Stimulated activated CD4-positive, alpha-beta T cell treated with anti-CD3 and anti-CD28 coated beads, Interleukin-1b, Interleukin-23, amount 100 ng/mL, for 48 hours (primary cell): ENCODE data around the gene IMMP2L.
"Not testable (repeated sequence)": the region's sequence is repeated elsewhere in the genome, so short reads cannot be mapped to it uniquely, and the experiment has no call there.

ENCODE experiments used
- DNase-seq: peaks from one replicate; pipeline ENCODE4 v3.0.0-alpha.2; 2020

IMMP2L gene

DNA sequence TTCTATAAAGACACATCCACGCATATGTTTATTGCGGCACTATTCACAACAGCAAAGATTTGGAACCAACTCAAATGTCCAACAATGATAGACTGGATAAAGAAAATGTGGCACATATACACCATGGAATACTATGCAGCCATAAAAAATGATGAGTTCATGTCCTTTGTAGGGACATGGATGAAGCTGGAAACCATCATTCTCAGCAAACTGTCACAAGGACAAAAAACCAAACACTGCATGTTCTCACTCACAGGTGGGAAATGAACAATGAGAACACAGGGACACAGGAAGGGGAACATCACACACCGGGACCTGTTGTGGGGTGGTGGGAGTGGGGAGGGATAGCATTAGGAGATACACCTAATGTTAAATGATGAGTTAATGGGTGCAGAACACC is 238.6 kb downstream of the IMMP2L start:
- DNase-seq: not testable (repeated sequence)

DNA sequence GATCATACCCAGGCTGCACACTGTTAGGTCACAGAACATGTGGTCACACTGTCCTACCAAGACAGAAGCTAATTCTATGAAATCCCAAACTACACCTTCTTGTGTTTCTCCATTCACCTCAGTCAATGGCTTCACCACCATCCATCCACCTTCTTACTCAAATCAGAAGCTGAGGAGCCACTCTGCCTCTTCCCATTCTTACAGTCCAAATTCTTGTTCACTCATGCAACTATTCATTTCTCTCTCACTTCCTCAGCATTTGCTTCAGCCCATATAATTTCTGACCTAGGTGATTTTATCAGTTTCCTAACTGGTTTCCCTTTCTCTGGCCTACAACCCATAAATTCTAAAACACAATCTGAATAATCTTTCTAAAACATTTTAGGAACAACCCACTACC is 242.2 kb downstream of the IMMP2L start:
- DNase-seq: no peak

DNA sequence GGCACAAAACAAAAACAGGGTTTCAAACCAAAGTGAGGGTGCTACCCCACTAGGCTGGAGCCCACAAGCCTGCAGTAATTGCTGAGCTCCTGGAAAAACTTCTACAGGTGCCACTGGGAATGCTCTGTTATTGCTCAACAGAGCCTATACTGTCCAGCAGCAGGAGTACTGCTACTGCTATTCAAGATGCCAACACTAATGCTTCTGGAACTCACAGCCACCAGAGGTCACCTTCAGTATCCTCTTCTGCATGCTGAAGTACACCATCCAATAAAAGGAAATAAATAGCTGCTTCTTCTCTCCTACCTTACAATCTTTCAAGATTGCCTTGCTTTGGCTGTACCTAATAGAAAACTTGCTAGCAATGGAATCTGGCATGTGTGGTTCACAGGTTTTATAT is 249.3 kb downstream of the IMMP2L start:
- no peak for DNase-seq

DNA sequence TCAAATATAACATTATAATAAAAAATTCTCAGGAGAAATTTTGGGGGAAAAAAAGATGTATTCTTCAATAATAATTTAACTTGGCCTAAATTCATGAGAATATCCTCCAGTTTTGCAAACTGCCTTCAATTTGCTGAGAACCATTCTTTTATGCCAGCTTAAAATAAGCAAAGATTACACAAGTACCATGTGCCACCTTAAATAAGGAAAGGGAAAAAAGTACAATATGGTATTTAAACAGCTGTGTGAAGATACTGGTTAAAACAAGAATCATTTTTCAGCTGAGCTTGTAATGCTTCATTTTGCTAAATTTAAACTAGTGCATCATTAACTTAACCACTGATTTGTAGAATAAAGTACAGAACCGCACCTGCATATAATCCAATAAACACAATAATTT is 253.6 kb downstream of the IMMP2L start:
- DNase-seq: no peak

DNA sequence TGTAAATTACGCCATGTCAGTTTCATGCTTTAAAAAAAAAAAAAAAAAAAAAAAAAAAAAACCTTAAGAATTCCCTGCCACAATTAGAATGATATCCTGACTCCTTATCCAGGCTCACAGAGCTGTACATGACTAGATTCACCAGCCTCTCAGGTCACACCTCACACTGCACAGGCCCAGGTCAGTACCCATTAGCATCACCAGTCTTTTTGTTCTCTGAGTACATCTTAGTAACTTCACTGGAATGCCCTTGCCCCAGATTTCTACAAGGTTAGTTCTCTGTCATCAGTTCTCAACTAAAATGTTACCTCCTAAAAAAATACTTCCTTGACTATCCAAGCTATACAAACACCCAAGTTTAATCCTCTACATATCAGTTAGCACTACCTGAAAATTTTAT is 260.4 kb downstream of the IMMP2L start:
- DNase-seq: no peak

DNA sequence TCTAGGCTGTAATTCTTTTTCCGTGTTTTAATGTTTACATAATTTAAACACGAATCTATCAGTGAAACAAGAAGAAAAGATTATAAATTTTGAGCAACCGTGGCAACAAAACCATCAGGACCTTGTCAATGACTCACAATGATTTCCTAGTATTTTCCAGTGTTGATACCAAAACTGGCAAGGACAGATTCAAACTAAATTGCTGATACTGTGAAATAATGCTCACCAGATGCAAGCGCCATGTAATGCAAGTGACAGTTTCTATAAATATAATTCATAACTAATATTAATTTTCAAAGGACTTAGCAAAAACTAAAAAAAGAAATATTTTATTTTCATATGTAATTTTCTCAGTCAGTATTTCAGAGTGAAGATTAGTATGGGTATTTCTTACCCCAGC is 267.8 kb downstream of the IMMP2L start:
- no peak for DNase-seq

DNA sequence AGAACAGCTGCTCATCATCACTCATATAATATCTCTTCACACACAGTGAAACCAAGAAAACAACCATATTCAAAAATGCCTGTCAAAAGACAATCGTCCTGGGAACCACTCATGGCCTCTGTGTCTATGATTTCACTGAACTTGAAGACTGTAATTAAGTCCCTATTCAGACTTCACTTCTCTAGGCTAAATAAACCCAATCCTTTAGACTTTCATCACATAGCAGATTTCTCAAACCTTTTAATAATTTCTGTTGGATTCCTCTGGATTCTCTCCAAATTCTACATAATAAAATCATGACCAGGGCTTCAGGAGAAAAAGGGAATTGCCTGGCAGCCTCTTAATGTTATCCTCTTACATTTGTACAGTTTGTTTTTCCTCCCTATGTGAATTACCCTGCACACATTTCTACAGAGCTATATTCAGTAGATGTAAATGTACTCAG is 270.2 kb downstream of the IMMP2L start:
- DNase-seq: no peak

DNA sequence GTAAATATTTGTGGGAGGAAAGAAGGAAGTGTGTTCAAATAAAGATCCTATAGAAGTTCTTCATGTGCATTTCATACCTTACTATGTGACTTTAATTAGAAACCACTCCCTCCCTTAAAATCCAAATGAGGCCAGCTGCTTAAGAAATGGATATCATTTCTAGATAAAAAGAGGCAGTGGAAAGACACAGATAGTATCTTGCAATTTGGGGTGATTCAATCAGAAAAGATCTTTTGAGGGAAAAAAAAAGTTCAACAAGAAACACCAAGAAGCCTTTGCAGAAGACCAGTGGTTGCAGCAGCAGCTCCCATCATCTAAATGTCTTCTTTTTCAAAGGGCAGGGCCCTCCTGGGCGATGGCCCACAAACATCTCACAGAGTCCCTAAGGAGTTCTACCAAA is 271.3 kb downstream of the IMMP2L start:
- DNase-seq: no peak

DNA sequence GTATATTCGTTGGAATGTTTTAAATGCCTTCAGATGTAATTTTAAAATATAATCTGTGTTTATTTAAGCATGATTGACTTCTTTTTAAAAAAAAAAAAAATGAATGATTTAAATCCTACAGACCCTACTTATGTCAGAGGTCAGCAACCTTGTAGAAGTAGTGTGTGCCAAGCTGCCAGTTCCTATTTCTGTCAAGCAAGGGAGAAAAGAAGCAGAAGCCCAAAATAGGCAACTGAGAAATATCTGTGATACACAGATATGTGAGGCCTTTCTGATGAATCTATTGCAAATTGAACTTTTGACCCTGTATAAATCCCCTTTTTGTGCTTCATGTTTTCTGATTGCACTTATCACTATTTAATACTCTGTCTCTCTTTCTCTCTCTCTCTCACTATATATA is 271.9 kb downstream of the IMMP2L start:
- no peak for DNase-seq

DNA sequence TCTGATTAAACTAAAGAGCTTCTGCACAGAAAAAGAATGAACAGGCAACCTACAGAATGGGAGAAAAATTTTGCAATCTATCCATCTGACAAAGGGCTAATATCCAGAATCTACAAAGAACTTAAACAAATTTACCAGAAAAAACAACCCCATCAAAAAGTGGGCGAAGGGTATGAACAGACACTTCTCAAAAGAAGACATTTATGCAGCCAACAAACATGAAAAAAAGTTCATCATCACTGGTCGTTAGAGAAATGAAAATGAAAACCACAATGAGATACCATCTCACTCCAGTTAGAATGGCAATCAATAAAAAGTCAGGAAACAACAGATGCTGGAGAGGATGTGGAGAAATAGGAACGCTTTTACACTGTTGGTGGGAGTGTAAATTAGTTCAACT is 273.9 kb downstream of the IMMP2L start:
- DNase-seq: not testable (repeated sequence)

DNA sequence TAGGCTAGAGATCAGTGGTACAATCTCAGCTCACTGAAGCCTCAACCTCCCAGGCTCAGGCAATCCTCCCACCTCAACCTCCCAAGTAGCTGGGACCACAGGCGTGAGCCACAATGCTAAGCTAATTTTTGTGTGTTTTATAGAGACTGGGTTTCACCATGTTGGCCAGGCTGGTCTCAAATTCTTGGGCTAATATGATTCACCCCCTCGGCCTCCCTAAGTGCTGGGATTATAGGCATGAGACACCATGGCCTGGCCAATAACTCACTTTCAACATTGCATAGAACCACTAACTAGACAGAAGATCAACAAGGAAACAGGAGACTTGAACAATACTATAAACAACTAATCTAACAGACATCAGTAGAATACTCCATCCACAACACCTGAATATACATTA is 279.7 kb downstream of the IMMP2L start:
- no peak for DNase-seq

DNA sequence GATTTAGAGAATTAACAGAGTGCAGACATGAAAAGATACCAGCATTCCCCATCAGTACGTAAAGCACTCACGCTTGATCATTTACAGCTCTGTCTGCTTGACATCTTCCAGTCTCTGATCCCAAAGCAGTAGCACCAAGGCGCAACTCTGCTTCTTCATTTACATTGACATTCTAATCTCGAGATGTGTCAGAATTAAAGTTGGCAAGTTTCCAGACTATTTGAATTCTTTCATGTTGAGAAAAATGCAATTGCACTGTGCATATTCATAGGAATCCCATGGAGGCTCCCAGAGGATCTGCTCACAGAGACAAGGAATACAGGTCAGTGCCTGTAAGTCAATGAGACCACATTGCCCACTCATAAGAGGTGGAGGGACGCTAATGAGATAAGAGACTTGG is 287.4 kb downstream of the IMMP2L start:
- no peak for DNase-seq

DNA sequence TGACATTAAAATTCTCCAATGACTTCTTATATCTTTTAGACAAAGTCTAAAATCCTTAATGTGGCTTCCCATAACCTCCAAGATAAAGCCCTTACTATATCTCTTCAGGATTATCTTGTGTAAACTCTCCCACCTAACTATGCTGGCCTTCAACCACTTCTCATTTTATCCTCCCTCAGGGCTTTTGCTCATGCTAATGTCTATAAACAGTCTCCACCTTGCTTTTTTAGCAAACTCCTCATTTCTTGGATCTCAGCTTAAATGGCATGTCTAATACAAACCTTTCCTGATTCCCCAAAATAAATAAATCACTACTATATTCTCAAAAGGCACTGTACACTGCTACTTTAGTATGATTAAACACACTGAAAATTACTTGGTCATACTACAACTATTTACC is 290.2 kb downstream of the IMMP2L start:
- no peak for DNase-seq

DNA sequence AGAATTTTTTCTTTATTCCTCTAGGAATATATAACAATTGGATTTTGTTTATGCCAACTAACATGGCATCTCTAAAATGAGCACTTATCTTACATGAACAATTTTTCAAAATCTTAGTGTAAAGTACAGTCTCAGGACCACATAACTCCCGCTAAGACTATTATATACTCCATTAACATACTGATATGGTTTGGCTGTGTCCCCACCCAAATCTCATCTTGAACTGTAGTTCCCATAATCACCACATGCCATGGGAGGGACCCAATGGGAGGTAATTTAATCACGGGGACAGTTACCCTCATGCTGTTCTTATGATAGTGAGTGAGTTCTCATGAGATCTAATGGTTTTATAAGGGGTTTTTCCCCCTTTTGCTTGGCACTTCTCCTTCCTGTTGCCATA is 291.5 kb downstream of the IMMP2L start:
- DNase-seq: not testable (repeated sequence)

DNA sequence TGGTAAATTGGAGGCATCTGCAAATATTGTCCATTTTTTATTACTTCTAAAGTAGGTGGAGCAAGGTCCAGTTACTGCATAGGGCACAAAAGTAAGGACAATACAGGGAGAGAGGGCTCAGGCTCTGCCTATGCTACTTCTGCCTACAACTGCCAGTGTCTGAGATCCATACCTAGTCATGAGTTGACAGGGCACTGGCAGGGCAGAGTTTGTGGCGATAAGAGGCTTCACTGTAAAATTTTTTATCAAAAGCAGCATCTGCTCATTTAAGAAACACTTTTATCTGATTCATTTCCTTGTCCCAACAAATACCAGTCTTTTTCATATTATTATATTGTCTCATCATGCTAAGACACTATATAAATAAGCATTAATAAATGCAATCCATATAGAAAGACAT is 293.4 kb downstream of the IMMP2L start:
- no peak for DNase-seq

DNA sequence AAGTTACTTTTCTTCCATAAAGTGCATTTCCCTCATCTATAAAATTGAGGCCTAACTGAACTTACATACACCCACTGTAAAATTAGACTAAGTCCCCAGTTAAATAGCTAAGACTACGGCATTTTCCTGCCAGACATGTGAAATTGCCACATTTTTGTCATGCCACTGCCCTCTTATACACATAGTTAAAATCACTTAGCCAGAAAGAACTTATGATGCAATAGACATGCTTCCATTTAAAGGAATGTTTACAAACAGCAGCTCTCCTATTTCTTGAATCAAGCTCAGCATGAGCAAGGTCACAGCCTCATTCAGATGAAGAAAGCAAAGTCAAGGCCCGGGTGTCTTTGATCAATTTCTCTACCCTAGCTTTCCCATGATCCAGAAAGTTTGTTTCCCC is 295.7 kb downstream of the IMMP2L start:
- no peak for DNase-seq

DNA sequence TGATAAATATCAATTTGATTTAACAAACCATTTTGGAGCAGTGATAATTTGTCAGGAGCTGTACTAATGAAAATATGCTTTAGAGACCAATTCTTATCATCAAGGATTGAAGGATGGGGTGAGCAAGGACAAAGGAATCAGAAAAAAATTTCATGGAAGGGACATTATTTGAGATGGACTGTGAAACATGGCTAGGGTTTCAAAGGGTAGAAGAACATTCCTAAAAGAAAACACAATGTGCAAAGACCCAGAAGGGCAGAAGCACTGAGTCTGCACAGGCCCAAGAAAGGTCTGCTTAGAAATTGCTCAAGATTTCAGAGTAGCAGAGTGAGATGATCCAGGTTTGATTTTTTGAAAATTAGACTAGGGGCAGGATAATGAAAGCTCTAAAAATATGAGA is 296.9 kb downstream of the IMMP2L start:
- no peak for DNase-seq

DNA sequence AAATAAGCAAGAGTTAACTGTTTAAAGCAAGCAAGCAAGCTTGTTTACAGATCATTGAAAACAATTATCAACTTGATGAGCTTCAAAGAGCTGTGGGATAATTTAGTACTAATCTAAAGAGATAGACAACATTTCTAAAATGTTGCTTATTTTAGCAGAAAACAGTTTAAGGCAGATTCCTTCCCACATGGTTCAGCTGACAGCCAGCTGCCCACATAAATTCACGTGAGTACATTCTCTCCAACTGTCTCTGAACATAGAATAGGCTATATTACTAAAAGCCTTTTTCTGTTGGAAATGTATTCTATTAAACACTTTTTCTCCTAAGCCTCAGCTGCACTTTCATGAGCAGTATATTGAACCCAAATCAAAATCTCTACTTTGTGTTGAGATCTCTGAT is 297.3 kb downstream of the IMMP2L start:
- DNase-seq: no peak

DNA sequence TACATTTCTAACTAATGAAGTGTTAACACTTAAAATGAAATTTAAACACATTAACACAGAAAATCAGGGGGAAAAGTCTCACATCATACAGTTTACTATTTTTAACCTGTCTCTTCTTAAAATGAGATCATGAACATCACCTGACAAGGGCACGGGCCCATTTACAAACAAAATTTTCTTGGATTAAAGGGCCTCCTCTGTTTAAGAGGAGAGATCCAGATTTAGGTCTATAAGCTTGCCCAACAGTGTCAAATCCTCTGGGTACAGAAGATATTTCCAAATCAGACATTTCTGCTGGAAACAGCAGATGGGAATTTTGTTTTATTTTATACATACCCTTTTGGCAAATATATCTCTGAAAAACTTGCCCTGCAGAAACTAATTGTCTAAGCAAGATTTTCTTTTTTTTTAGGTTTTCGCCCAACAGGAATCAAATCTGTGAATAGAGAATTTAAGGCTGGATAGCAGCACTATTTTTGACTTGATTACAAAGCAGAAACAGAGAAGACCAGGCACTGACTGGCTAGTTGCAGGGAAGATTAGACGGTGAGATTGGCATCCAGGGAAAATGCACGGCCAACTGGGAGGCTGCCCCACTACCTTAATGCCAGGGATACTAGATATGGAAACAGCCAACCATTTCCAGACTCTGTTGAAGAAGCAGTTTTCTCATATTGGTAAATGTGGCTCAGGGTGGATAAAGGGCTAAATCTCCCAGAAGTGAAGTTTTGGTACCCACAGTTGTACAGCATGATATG is 298.0 kb downstream of the IMMP2L start:
- DNase-seq: no peak

DNA sequence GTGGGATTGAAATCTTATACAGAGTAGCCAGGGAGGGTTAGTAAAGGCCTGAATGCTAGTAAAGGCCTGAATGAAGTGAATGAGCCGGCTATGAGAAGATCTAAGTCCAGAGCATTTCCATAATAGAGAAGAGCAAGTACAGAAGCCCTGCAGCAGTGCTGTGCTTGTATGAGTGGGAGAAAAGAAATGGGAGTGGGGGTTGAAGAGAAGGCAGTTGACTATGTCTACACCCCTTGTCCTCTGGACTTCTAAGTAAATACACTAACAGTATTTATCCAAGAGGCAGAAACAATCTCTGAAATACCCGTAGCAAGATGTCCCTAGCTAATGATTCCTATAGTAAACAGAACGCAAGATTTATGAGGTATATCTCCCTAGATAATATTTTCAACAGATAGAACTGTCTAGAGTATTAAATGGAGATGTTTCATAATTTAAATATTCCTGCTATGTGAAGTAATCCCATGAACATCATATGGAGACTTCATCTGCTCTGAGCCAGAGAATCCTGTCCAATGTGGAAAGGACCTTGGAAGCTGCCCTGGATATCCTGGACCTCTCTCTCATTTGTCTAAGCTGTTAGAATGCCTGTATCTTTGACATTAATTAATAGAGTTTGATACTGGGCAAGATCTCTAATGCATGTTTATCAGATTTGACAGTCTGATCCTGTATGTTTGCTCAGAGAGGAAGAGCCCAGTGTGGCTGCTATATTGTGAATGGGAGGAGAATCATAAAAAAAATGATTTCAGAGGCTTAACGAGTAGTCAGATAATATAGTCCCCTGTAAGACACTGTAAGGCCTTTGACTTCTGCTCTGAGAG is 299.8 kb downstream of the IMMP2L start:
- DNase-seq: no peak

DNA sequence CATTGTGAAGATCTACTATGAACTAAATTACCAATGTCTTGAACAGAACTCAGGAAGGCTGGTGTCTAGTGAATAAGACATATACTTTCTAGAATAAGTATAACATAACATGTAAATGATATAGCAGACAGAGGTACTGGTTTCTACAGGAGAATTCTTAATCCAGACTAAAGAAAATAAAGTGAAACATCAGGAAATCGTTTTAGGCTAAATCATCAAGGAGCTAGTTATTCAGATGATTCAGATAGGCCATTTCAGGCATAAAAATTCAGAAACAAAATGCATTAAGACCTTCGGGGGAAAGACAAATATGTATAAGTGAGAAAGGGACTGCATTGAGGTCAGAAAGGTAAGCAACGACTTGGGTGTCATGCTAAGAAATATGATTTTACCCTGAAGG is 300.8 kb downstream of the IMMP2L start:
- DNase-seq: no peak

DNA sequence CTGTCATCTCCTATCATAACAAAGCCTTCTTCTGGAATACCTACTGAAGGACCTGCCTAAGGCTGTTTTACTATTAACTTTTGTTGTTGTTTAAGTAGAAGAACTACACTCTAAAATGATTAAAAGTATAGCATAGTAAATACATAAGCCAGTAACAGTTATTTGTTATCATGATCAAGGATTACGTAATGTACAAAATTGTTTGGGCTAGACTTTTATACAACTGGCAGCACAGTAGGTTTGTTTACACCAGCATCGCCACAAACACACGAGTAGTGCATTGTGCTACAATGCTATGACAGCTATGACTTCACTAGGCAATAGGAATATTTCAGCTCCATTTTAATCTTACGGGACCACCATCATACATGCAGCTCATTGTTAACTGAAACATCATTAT is 302.3 kb downstream of the IMMP2L start:
- no peak for DNase-seq

DNA sequence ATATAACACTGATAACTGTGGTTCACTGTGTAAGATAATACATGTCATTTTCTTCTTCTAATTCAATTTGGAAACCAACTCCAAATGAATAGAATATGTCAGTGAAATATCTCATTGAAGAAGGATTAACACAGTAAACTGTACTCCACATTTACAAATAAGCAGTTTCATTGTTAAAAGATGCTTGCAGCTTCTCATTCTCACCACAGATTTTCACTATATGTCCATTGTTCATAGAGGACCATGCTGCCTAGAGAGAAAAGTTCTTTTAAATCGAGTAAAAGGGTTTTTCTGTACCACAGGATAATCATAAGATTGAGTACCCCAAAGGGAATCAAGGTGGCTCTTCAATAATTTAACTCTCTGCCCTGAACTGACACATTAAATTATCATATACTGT is 305.9 kb downstream of the IMMP2L start:
- DNase-seq: no peak

DNA sequence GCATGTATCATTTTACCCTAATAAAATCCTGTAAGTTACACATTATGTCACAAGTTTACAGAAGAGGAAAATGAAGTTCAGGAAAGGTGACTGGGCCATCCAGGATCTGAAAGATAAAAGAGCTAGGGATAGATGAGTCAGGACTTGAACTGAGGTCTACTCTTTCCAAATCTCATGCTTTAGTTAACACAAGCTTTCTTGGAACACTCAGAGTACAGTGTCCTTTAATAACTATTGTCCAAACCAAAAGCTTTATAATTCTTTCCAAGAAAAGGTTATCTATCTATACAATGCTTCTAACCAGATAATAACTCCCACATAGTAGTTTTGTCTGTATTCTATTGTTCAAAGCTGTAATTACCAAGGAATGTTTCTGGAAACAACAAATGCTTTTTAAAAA is 306.7 kb downstream of the IMMP2L start:
- no peak for DNase-seq

DNA sequence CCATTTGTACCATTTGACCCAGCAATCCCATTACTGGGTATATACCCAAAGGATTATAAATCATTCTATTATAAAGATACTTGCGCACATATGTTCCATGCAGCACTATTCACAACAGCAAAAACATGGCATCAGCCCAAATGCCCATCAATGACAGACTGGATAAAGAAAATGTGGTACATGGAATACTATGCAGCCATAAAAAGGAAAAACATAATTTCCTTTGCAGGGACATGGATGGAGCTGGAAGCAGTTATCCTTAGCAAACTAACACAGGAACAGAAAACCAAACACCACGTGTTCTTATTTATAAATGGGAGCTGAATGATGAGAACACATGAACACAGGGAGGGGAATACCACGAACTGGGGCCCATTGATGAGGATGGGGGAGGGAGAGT is 310.9 kb downstream of the IMMP2L start:
- DNase-seq: not testable (repeated sequence)
